CD4-positive, alpha-beta T cell treated with Interleukin-2 at 100 ng/mL for 4 hours (primary cell): Measurements from ENCODE around the gene HTT.
A peak's percentile ranks its signal among the peaks of the same experiment; 100 is the strongest.

ENCODE experiments used
- DNase-seq: peaks from one replicate; pipeline ENCODE4 v3.0.0-alpha.2; 2020; ENCODE audit warnings: low spot score

HTT gene

GRCh38 chr4:3200423-3201090, 126.1 kb downstream of the HTT start:
- DNase-seq = no peak

GRCh38 chr4:3201718-3202702, 127.5 kb downstream of the HTT start:
- DNase-seq = peak; percentile 81

- DNase-seq = peak; percentile 31
Observed at GRCh38 chr4:3202836-3203820, 128.6 kb downstream of the HTT start.

GRCh38 chr4:3203971-3204431, 129.5 kb downstream of the HTT start:
- no peak for DNase-seq

- DNase-seq = no peak
Observed at GRCh38 chr4:3205995-3206394, 131.5 kb downstream of the HTT start.

GRCh38 chr4:3206439-3207100, 132.1 kb downstream of the HTT start:
- no peak for DNase-seq

GRCh38 chr4:3207531-3208037, 133.1 kb downstream of the HTT start:
- DNase-seq = no peak

GRCh38 chr4:3208826-3209225, 134.3 kb downstream of the HTT start:
- DNase-seq = no peak

- no peak for DNase-seq
Observed at GRCh38 chr4:3209551-3210325, 135.3 kb downstream of the HTT start.

- no peak for DNase-seq
Observed at GRCh38 chr4:3210467-3210866, 136.0 kb downstream of the HTT start.

GRCh38 chr4:3211866-3212265, 137.4 kb downstream of the HTT start:
- no peak for DNase-seq

- no peak for DNase-seq
Observed at GRCh38 chr4:3212391-3213105, 138.1 kb downstream of the HTT start.

GRCh38 chr4:3213106-3213425, 138.6 kb downstream of the HTT start:
- DNase-seq = no peak

- no peak for DNase-seq
Observed at GRCh38 chr4:3213661-3214250, 139.3 kb downstream of the HTT start.

GRCh38 chr4:3215256-3215655, 140.8 kb downstream of the HTT start:
- DNase-seq = no peak

- no peak for DNase-seq
Observed at GRCh38 chr4:3215733-3216132, 141.3 kb downstream of the HTT start.

GRCh38 chr4:3217266-3217665, 142.8 kb downstream of the HTT start:
- DNase-seq = no peak

GRCh38 chr4:3217771-3218170, 143.3 kb downstream of the HTT start:
- DNase-seq = no peak
